LNCaP clone FGC (cell line): ENCODE data around the gene CHCHD10.

Source experiments
- DNase-seq: peaks from one replicate; pipeline ENCODE4 v3.0.0-alpha.2; 2011; ENCODE audit warnings: low read depth
- H3K4me3 ChIP-seq: 2 replicates; pipeline ENCODE4 v1.5.1; 2011; ENCODE audit warnings: mild to moderate bottlenecking, low read depth, low read length, control low read depth
- CTCF ChIP-seq: IDR thresholded peaks from 2 replicates; pipeline ENCODE4 v1.5.1; 2012; ENCODE audit warnings: mild to moderate bottlenecking; ENCODE audit not compliant: control insufficient read depth, insufficient read depth; ENCODE audit errors: extremely low read depth

CHCHD10 gene

GRCh38 chr22:23754220-23754919 is 13.4 kb downstream of the CHCHD10 start, which contains the start of gene VPREB3:
Gene VPREB3 (minus strand): TSS chr22:23754425. CDS start chr22:23754363, 62 bp downstream.
- no peak for TF ChIP-seq CTCF
- no peak within 1 kb of the TSS for H3K4me3 ChIP-seq
- DNase-seq: no peak

GRCh38 chr22:23753385-23753784 is 14.4 kb downstream of the CHCHD10 start:
- TF ChIP-seq CTCF: no peak
- H3K4me3 ChIP-seq: no peak overlapping the region
- DNase-seq: no peak

GRCh38 chr22:23752750-23753149 is 15.0 kb downstream of the CHCHD10 start:
- no peak for DNase-seq
- H3K4me3 ChIP-seq: no peak overlapping the region
- no peak for TF ChIP-seq CTCF

GRCh38 chr22:23752090-23752691 is 15.6 kb downstream of the CHCHD10 start:
- TF ChIP-seq CTCF: no peak
- H3K4me3 ChIP-seq: no peak overlapping the region; the same call in 1 of the 2 replicates
- no peak for DNase-seq

GRCh38 chr22:23751441-23751996 is 16.3 kb downstream of the CHCHD10 start:
- DNase-seq: no peak
- H3K4me3 ChIP-seq: peak overlapping the region; percentile 72
- TF ChIP-seq CTCF: no peak

- peak within 1 kb of the TSS; percentile 83 for H3K4me3 ChIP-seq
- TF ChIP-seq CTCF: 0 out of 2 replicates have a peak, but pooled peaks have one; percentile 25
- DNase-seq: no peak
Observed at GRCh38 chr22:23750714-23751440, 16.9 kb downstream of the CHCHD10 start, which contains the start of gene ZNF70. Gene ZNF70 (minus strand): TSS chr22:23751112. CDS start chr22:23745140, 5,972 bp downstream.
